Left forelimb (tissue), 1 donor: ENCODE results near the gene MBOAT1.

Experiments used
- DNase-seq: peaks from one replicate; pipeline ENCODE4 v3.0.0-alpha.2; 2018; ENCODE audit warnings: low spot score

MBOAT1 gene

DNA sequence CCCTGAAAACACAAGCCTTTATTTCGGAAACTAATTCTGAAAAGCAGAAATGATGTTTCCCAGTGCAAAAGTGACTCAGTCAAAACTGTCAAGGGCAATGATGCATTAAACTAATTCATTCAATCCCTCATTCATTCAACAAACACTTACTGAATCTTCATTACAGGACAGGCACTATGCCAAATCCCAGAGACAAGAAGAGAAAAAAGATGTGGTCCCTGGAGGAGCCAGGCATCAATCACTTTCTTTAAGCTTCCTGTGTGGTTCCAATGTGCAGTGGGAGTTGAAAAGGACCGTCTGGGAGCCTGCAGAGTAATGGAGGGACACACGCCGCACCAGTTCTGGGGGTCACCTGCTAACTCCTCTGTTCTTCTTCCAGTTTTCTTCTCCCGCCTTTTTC lies 113.1 kb downstream of the MBOAT1 start:
- DNase-seq = no peak

DNA sequence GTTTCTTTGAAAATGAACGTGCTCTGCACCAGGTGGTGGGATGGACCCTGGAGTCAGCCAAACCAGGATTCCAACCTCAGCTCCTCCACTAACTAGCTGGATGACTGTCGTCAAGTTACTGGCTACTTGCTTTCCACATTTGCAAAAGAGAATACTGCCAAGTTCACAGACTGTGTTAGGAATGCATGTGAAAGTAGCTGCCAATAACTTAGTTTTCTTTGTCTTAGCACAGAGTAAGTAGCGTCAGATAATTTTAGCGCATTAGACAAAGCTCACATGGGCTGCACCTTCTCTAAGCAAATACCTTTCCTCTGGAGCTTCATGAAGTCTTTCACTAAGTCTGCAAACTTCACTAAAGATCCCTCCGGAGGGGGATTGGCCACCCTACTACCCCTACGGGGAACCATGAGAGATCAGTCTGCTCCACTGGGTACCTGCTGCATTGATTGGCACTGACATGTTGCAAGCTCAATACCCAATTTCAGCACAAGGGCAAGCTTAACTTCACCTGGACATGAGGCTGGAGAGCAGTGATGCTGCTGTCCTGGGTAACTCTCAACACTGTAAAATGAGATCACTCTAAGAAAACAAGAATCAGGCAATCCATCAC lies 113.9 kb downstream of the MBOAT1 start:
- DNase-seq = no peak

DNA sequence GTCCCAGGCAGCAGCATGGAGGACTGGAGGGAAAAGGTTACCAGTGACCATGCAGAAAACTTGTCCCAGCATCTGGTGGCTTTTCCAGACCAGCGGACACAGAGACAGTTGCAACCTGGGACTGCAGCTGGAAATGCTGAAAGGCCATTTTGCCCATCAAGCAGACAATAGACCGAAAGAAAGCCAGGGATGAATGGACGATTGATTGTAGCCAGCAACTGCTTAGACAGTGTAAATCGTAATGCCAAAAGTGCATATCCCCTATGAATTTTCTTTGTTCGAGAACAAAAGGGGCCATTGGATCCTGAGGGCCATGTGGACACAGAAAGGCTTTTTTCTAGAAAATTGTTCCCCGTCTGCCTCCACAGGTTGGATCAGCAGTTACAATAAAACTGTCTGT lies 115.7 kb downstream of the MBOAT1 start:
- no peak for DNase-seq

DNA sequence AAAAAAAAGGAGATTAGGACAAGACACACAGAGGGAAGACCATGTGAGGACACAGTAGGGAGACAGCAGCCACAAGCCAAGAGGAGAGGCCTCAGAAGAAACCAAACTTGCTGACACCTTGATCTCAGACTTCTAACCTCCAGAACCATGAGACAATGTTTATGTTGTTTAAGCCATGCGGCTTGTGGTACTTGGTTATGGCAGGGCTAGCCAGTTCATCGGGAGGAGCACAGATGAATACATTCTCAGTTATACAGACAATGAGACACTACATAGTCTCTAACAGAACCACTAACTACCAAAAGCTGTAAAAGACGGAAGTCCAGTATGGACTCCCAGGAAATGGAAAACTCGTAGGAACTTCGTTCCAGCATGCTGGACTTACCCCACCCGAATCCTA lies 116.8 kb downstream of the MBOAT1 start:
- no peak for DNase-seq

DNA sequence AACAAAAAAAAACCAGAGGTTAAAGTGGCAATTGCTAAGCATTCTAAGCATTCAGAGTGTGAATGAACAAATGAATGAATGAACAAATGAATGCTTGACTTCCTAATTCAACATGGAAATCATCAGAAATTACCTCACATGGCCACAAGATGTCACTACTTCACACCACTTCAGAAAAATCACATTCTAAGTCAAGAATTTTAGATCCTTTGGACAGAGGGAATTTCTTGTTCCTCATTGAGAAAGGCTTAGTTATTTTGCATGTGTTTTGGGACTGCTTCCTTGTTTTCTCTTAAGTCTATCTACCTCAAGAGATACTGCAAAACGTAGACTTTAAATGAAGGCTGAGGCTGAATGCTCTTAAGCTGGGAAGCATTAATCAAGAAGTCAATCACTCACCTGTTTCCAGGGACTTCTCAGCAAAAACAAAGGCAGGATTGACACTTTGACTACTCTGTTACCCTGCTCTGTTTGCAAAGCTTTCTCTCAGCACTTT lies 120.2 kb downstream of the MBOAT1 start:
- no peak for DNase-seq

DNA sequence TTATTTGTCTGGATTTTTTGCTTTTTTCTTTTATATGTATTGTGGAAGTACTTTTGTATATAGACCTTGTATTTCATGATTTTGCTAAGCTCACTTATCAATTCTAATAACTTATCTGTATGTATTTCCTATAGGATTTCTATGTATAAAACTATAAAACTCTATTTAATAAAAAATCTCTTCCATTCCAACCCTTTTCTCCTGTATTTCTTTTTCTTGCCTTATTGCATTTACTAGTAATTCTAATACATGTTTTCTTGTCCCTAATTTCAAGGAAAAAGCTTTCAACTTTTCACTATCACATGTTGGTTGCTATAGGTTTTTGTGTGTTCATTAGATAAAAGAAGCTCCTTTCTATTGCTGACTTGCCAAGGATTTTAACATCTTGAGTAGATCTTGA lies 125.3 kb downstream of the MBOAT1 start:
- no peak for DNase-seq

DNA sequence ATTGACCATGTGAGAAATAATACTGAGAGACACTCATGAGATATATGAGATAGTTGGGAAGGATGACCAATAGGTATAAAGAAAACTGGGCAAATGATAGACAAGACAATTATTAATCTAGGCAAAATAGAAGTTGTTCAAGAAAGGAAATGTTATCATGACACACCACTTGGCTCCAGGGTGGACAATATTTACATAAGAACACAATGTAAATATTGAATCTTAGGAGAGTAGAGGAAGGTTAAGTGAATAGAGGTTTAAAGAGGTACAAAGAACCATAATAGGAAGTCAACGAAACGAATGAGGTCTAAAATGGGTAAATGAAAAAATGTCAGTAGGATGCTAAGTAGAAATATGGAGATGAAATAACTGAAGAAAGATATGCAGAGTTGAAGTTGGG lies 126.5 kb downstream of the MBOAT1 start:
- no peak for DNase-seq

DNA sequence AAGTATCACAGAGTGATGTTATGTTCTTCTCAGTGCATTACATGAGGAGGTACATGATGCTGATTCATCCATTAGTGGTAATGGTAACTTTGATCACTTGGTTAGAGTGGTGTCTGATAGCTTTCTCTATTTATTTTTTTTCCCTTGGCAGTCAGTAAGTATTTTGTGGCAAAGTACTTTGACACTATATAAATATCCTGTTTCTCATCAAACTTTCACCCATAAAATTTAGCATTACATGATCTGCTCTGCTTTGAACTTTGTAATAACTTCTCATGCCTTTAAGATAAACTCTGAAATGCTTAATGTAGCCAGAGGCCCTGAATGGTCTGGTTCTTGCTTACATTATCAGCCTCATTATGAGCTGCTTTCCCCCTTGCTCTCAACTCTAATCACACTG lies 127.9 kb downstream of the MBOAT1 start:
- DNase-seq = no peak

DNA sequence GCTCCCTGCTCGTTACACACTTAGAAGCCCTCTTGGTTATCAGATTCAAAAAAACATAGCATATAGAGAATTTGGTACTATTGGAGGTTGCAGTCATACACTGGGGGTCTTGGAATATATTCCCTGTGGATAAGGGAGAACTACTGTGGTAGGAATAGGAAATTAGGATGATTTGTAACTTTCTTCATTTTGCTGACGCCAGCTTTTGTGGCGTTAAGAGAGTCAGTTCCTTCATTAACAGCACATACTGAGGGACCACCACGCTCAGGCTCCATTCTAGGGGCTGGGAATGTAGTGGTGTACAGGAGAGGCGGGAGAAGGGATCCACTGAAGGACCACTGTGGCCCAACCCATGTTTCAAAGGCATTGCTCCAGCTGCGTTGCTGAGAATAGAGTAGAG lies 140.3 kb downstream of the MBOAT1 start:
- no peak for DNase-seq

DNA sequence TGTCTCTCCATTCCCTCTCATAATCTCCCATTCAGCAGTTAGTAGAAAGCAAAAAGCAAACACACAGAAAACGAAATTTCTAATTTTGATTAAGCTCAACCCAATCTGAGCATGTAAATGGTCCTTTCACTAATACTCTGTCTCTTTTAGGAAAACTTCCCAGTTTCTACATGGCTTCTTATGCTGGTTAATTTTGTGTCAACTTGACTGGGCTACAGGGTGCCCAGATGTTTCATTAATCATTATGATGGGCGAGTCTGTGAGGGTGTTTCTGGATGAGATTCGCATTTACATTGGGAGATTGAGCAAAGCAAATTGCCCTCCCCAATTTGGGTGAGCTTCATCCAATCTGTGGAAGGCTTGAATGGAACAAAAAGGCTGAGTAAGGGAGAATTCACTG lies 142.2 kb downstream of the MBOAT1 start:
- DNase-seq = no peak

DNA sequence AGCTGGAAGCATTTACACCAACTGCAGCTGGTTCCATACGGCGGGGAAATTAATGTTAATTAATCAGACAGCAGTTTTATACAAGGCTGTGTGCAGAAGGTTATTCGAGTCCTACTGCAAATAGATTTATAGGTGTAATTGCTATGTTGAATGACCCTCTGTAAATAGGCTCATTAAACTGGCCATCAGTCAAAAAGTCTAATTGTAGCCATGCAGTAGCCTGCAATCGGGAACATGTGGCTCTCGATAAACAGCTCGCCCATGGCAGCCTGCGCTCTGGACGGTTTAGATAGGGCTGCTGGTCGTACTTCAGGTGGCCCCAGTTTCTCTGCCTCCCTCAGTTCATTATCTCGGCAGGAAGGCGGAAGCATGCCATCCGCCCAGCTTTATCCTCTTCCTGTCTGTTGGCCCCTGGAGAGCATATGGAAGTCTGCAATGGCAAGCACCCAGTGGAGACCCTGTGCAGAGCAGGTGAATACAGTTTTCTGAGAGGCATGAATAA lies 143.2 kb downstream of the MBOAT1 start:
- DNase-seq = no peak

DNA sequence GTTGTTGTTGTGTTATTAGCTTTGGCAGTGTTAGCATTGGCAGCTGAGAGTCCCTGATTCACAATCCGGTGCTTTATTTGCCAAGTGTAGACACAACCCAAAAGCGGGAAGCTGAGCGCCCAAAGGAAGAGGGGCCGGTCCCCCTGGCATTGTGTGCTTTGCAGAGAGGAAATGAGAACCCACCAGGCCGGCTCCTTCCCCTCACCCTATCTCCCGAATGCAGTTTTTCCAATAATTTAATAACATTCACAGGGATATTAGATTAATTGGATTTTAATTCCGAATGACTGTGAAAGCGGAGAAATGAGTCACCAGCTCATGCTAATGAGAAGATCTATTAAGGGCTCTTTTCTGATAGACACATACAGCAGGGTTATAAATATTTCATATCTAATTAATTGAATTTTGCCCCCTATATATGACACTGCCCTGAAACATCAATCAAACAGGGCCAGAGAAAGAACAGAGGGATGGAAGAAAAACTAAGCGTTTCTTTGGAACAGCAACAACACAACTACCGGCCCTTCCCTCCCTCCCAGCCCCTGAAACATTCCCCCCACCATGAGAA lies 143.8 kb downstream of the MBOAT1 start:
- DNase-seq = no peak

DNA sequence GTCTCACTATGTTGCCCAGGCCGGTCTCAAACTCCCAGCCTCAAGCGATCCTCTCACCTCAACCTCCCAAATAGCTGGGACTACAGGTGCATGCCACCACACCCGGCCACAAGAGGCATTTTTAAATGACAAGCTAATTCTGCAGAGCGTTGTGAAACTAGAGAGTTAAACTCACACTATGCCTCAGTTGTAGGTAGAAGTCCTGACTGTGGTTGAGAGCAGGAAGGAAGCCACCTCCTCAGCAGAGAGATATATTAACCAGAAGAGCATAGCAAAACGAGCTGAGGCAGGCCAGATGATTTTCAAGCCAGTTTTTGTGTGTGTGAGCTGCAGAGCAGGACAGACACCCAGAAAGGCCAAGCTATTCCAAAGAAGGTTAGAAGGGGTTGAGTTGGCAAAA lies 150.3 kb downstream of the MBOAT1 start:
- no peak for DNase-seq

DNA sequence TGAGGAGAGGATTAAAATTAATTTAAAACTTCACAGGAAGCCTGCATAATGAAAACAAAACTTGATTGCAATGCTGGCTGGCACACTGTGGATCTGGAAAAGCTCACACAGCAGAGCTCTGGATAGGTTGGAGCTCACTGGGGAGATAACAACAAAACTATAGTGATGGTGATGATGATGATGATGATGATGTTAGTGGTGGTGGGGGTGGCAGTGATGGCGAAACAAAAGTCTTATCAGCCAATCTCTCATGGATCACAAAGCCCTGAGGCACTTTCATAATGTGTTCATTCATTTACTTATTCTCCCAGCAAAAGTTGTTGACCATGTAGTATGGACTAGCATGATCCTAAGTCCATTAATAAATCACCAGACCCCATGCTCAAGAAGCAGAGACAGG lies 152.0 kb downstream of the MBOAT1 start:
- no peak for DNase-seq

DNA sequence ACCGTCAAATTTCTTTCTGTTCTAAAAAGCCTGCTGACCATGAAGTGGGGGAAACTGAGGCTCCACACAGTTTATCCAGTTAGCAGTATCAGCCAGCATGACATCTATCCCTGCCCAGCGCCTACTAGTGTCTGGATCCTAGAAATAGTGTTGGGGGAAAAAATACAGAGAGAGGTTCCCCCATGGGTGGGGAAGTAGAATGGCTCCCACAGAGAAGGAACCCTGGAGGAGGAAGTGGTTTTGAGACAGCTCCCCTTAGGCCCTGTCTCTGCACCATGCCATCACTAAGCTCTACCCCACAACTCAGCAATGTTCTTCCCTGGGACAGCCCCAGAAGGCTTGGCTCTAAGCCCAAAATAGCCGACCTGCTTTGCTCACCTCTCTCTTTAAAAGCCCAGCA lies 153.4 kb downstream of the MBOAT1 start:
- DNase-seq = no peak

DNA sequence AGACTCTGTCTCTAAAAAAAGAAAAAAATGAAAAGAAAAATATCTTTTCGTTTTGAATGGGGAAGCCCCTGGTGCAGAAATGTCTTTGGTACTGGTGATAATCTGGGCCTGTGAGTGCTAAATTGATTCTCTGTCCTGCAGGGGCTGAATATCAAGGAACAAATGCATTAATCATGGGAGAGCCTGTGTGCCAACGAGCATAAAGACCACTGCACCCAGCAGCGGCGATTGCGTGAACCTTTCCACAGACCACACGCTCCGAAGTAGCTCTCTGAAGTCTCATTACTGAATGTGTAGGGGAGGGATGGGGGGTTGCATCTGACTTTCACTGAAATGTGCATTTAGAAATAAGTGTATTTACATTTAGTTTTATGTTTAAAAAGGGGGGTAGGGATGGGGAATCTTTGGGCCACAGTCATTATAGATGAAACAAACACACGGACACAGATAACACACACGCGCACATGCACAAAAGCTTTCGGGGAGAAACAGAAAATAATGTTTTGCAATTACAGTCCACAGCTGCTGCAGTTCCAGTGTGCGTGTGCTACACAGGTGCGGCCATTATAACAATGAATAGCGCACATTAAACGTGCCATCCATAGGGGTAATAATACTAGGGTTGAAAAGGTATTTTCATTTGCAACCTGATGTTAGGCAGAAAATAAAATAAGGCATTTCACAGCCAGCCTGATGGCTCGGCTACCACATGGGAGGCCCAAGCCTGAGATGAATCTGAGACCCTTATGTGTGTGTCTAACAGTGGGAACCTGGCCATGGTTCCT lies 154.0 kb downstream of the MBOAT1 start:
- DNase-seq = no peak

DNA sequence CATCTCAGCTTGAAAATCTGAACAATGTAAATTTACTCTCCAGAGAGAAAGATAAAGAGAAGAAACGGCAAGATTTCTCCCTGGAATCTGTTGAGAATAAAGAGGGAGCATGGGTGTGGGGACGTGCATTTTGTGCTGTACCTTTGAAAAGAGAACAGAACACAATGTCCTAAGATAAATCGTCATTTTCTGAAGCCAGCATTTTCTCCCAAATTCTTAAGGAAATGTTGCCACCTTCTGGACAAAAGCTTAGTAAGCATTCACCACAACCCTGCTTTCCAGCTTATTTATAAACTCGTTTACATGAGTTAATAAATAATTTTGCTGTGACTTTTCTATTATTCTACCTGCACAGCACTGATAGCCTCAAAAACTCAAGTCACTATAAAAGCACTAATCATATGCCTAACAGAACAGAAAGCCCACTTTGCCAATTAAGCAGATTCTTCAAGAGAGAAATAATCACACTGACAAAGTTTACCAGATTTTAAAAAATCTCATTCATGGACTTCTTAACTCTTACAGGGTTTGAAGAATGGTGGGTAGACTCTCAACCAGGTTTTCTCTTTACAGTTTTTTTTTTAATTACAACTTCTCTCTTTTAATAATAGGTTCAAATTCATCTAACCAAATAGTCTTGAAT lies 155.8 kb downstream of the MBOAT1 start:
- no peak for DNase-seq

DNA sequence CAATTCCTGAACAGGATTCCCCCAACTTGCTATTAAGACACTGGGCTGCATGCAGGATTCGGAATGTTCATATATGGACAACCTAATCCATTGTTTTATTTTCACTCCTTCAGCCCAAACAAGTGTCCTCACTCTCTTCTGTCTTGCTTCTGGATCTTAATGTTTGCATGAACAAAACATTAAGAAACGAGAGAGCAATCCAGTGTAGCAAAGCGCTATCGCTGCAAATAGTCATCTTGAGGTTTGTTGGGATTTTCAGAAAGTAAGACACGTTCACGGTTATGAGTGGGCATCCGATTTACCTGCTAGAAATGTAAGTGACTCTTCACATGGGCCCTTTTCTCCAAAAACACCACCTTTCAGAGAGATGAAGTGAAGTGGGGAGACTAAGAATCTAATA lies 156.4 kb downstream of the MBOAT1 start:
- DNase-seq = no peak
